ENCODE results near the gene SKOR2.
"Not testable (repeated sequence)": the region's sequence is repeated elsewhere in the genome, so short reads cannot be mapped to it uniquely, and the experiment has no call there.

The SKOR2 gene

GRCh38 chr18:47160256-47160655, 91.2 kb downstream of the SKOR2 start:
- H3K4me3 ChIP-seq (ENCODE audit: low read depth, low read length): no peak overlapping the region
- no peaks in the 10 kb centered on the region for H3K9me3 ChIP-seq
- no peaks in the 10 kb centered on the region for H3K27me3 ChIP-seq
- no peaks in the 10 kb centered on the region for H3K36me3 ChIP-seq
- H3K4me1 ChIP-seq: no peaks in the 10 kb centered on the region
- TF ChIP-seq, protein P1, sequence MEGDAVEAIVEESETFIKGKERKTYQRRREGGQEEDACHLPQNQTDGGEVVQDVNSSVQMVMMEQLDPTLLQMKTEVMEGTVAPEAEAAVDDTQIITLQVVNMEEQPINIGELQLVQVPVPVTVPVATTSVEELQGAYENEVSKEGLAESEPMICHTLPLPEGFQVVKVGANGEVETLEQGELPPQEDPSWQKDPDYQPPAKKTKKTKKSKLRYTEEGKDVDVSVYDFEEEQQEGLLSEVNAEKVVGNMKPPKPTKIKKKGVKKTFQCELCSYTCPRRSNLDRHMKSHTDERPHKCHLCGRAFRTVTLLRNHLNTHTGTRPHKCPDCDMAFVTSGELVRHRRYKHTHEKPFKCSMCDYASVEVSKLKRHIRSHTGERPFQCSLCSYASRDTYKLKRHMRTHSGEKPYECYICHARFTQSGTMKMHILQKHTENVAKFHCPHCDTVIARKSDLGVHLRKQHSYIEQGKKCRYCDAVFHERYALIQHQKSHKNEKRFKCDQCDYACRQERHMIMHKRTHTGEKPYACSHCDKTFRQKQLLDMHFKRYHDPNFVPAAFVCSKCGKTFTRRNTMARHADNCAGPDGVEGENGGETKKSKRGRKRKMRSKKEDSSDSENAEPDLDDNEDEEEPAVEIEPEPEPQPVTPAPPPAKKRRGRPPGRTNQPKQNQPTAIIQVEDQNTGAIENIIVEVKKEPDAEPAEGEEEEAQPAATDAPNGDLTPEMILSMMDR (IDR thresholded peaks at IDR 0.05; ENCODE audit: low read depth, low read length): no peak
- DNase-seq: no peak

- H3K4me1 ChIP-seq; H3K9me3 ChIP-seq; H3K4me3 ChIP-seq (ENCODE audit: low read depth, low read length); H3K36me3 ChIP-seq; DNase-seq; H3K27me3 ChIP-seq: not testable (repeated sequence)
Measured at GRCh38 chr18:47158404-47158803, 93.1 kb downstream of the SKOR2 start.

All from BE2C (cell line).